K562 (cell line): Measurements from ENCODE around the gene SLC66A3. TPM values are rescaled to one million over a fixed set of nuclear protein-coding genes. Genes with fewer than 3 reads are reported as not detected.

ENCODE experiments used
- ATAC-seq: fragments of 200-7000 bp; cut with Tn5 transposase; 3 replicates; pipeline ENCODE4 v1.9.1; 2020; ENCODE audit warnings: moderate library complexity
- BruUV-seq: library from RNA; stranded (reverse); fragments of 400-500 nt; replicated peaks from 2 replicates; lab custom pipeline; 2021; lab: Mats Ljungman, UMichigan
- CTCF ChIA-PET: fragments of 300-600 bp; formaldehyde crosslinking; extraction: SDS; loops from one replicate; lab custom pipeline; 2021; ENCODE audit warnings: low intra/inter-chr PET ratio; lab: Yijun Ruan, JAX
- POLR2A ChIA-PET: fragments of 300-600, 350-650 bp; sonication (Branson Sonifier 250); formaldehyde crosslinking; extraction: SDS; loops from one replicate; lab custom pipeline; 2021; ENCODE audit warnings: antibody characterized with exemption, inconsistent platforms; lab: Yijun Ruan, JAX
- DNase-seq, 4 experiments: peaks; one replicate each; pipeline versions ENCODE4 v3.0.0 to v3.0.0-alpha.2; 2011 to 2018; ENCODE audit warnings: low spot score in 3 of 4, mixed read lengths in 3 of 4; ENCODE audit errors: extremely low read depth in 1 of 4
- FAIRE-seq: peaks from 2 replicates; lab custom pipeline; 2011; peaks lifted over from hg19 to GRCh38; lab: Jason Lieb, UNC
- H2AFZ ChIP-seq: 2 replicates; pipeline ENCODE4 v1.6.0; 2011; ENCODE audit warnings: low read depth, low read length, control low read depth, inconsistent platforms
- H3K27ac ChIP-seq: fragments of 200-600 bp; 3 replicates; pipeline ENCODE4 v1.8.0; 2011; ENCODE audit warnings: low read depth, mild to moderate bottlenecking, control low read depth, inconsistent platforms, low read length, moderate library complexity, mixed read lengths; ENCODE audit errors: extremely low read depth
- H3K27me3 ChIP-seq, 2 experiments: fragments of 300-600 bp in 1 of 2; 2 replicates in 1 of 2; 3 replicates in 1 of 2; pipeline versions ENCODE4 v1.6.0 to v1.8.0; 2011; ENCODE audit warnings: inconsistent platforms in 2 of 2, low read length in 2 of 2, mild to moderate bottlenecking in 1 of 2, mixed read lengths in 1 of 2, moderate library complexity in 1 of 2; ENCODE audit not compliant: control insufficient read depth in 2 of 2, insufficient read depth in 2 of 2
- H3K36me3 ChIP-seq: fragments of 300-600 bp; 3 replicates; pipeline ENCODE4 v1.8.0; 2011; ENCODE audit warnings: mild to moderate bottlenecking, low read length, inconsistent platforms; ENCODE audit not compliant: control insufficient read depth, insufficient read depth
- H3K4me1 ChIP-seq, 2 experiments: fragments of 200-600 bp in 1 of 2; replicated peaks in 1 of 2; 2 replicates in 1 of 2; 3 replicates in 1 of 2; pipeline versions ENCODE4 v1.5.1 to v1.8.0; 2011; ENCODE audit warnings: inconsistent platforms in 2 of 2, low read length in 2 of 2, mild to moderate bottlenecking in 1 of 2, mixed read lengths in 1 of 2, moderate library complexity in 1 of 2; ENCODE audit not compliant: control insufficient read depth in 2 of 2, insufficient read depth in 2 of 2
- H3K4me2 ChIP-seq: 2 replicates; pipeline ENCODE4 v1.6.1; 2011; ENCODE audit warnings: low read length, control low read depth, inconsistent platforms, mixed read lengths; ENCODE audit not compliant: insufficient read depth
- H3K4me3 ChIP-seq: fragments of 200-600 bp; sonication (generic), shearing (Covaris generic); 2 replicates; pipeline ENCODE4 v1.5.1; 2016; ENCODE audit warnings: control low read depth, inconsistent platforms
- H3K79me2 ChIP-seq: fragments of 200-600 bp; 3 replicates; pipeline ENCODE4 v1.8.0; 2011; ENCODE audit warnings: low read length, inconsistent platforms; ENCODE audit not compliant: control insufficient read depth, insufficient read depth
- H3K9ac ChIP-seq, 2 experiments: 2 replicates each; pipeline versions ENCODE4 v1.6.0 to v1.6.1; 2011; ENCODE audit warnings: low read depth in 2 of 2, low read length in 2 of 2, control low read depth in 1 of 2, inconsistent platforms in 1 of 2, mild to moderate bottlenecking in 1 of 2, mixed read lengths in 1 of 2; ENCODE audit not compliant: insufficient read depth in 1 of 2
- H3K9me1 ChIP-seq: one replicate; pipeline ENCODE4 v1.6.0; 2011; ENCODE audit warnings: inconsistent platforms, mild to moderate bottlenecking, low read length, moderate library complexity; ENCODE audit not compliant: control insufficient read depth, insufficient read depth
- H3K9me3 ChIP-seq: replicated peaks from 2 replicates; pipeline ENCODE4 v1.5.1; 2011; ENCODE audit warnings: low read depth, low read length, inconsistent platforms; ENCODE audit not compliant: control insufficient read depth, insufficient read depth
- H4K20me1 ChIP-seq: replicated peaks from 2 replicates; pipeline ENCODE4 v1.6.1; 2011; ENCODE audit warnings: low read length, inconsistent platforms, mixed read lengths; ENCODE audit not compliant: control insufficient read depth, insufficient read depth
- BHLHE40 ChIP-seq: IDR thresholded peaks from 2 replicates; pipeline ENCODE4 v1.6.1; 2011; ENCODE audit warnings: low read length, improper control_type of control experiment
- CREM ChIP-seq: IDR thresholded peaks from 2 replicates; pipeline ENCODE4 v1.6.1; 2014; ENCODE audit warnings: antibody characterized with exemption, low read depth
- CXXC5 ChIP-seq: fragments of 250-450 bp; sonication (Bioruptor Pico); IDR thresholded peaks from 2 replicates; pipeline ENCODE4 v1.8.0; 2022; ENCODE audit warnings: inconsistent platforms, mild to moderate bottlenecking, moderate library complexity
- EGR1 ChIP-seq: fragments of 450-650 bp; conservative IDR thresholded peaks from 2 replicates; pipeline ENCODE4 v1.6.1; 2017; ENCODE audit warnings: mild to moderate bottlenecking
- ESRRA ChIP-seq: fragments of 450-650 bp; IDR thresholded peaks from 2 replicates; pipeline ENCODE4 v1.6.1; 2014; ENCODE audit warnings: low read depth, mild to moderate bottlenecking, moderate library complexity, borderline replicate concordance
- MTA1 ChIP-seq: fragments of 450-650 bp; IDR thresholded peaks from 2 replicates; pipeline ENCODE4 v1.6.1; 2017; ENCODE audit warnings: borderline replicate concordance
- NCOR1 ChIP-seq: fragments of 450-650 bp; IDR thresholded peaks from 2 replicates; pipeline ENCODE4 v1.6.1; 2016; ENCODE audit warnings: mild to moderate bottlenecking, moderate library complexity
- POLR2H ChIP-seq: IDR thresholded peaks from 2 replicates; pipeline ENCODE4 v1.6.1; 2016; ENCODE audit warnings: missing genetic modification characterization, low read depth, mild to moderate bottlenecking, control low read depth, missing compliant biosample characterization, moderate library complexity
- PYGO2 ChIP-seq: fragments of 450-650 bp; IDR thresholded peaks from 2 replicates; pipeline ENCODE4 v1.6.1; 2016; ENCODE audit warnings: mild to moderate bottlenecking, missing genetic modification characterization, moderate library complexity, missing compliant biosample characterization
- SMARCC2 ChIP-seq: fragments of 450-650 bp; IDR thresholded peaks from 2 replicates; pipeline ENCODE4 v1.6.1; 2017; ENCODE audit warnings: antibody characterized with exemption, moderate library complexity, mild to moderate bottlenecking, low read depth
- SNRNP70 ChIP-seq: fragments of 200-400 bp; formaldehyde crosslinking; optimal IDR thresholded peaks from 2 replicates; pipeline ENCODE3; 2017; ENCODE audit warnings: low read depth, low read length
- TFAP4 ChIP-seq: sonication (generic); formaldehyde crosslinking; IDR thresholded peaks from 2 replicates; pipeline ENCODE4 v1.8.0; 2022; ENCODE audit warnings: missing genetic modification reagents, mild to moderate bottlenecking, moderate library complexity, borderline replicate concordance
- ZNF253 ChIP-seq: fragments of 250-450 bp; sonication (Bioruptor Pico); conservative IDR thresholded peaks from 2 replicates; pipeline ENCODE4 v1.6.1; 2021; ENCODE audit warnings: mild to moderate bottlenecking
- ZNF3 ChIP-seq: fragments of 250-450 bp; sonication (Bioruptor Pico); IDR thresholded peaks from 2 replicates; pipeline ENCODE4 v1.5.0; 2021; ENCODE audit warnings: mild to moderate bottlenecking, moderate library complexity
- WGBS: fragments of 100-300 bp; shearing (Covaris generic); methylation state at CpG from one replicate; pipeline ENCODE4 v1.1.6; 2016; ENCODE audit warnings: low coverage, mixed read lengths; ENCODE audit not compliant: insufficient coverage; ENCODE audit errors: missing lambda C conversion rate; 5-methylcytosine and 5-hydroxymethylcytosine counted together
- in situ Hi-C: fragments of 300-500 bp; cut with MboI; formaldehyde crosslinking; loops from 4 replicates; pipeline ENCODE4 v1.15.0; 2018; ENCODE audit warnings: inconsistent platforms, mixed read lengths
- intact Hi-C: fragments of 100-400 bp; cut with micrococcal nuclease; formaldehyde crosslinking; loops from 2 replicates; pipeline ENCODE4 v1.14.2; 2022
- polyA plus RNA-seq, 8 experiments: library from polyadenylated mRNA; depleted of rRNA in 4 of 8; stranded (reverse) in 5 of 8; unstranded in 3 of 8; fragments of >200 nt; fragmentation: Nextera tagmentation in 2 of 8; fragmentation: Illumina TruSeq in 1 of 8; extraction: Ambion mirVana in 2 of 8; extraction: Trizol in 1 of 8; gene quantifications; 2 replicates each; pipeline versions ENCODE4 v1.2.1 to v1.2.3, GENCODE V29; 2011 to 2014; ENCODE audit warnings: inconsistent platforms in 1 of 8, missing spikeins in 1 of 8
- total RNA-seq, 7 experiments: library from RNA; depleted of rRNA in 6 of 7; stranded (reverse); fragments of >200 nt in 6 of 7; fragmentation: Illumina TruSeq in 2 of 7; extraction: Trizol in 2 of 7; gene quantifications; 2 replicates each; pipeline versions ENCODE4 v1.2.1 to v1.2.3, GENCODE V29; 2011 to 2021; ENCODE audit warnings: low replicate concordance in 1 of 7
- TF ChIP-seq, protein P1 (sequence below): fragments of 200-800 bp; sonication (Bioruptor generic); IDR thresholded peaks from 2 replicates; pipeline ENCODE4 v1.6.1; 2017; ENCODE audit warnings: missing genetic modification characterization, missing compliant biosample characterization
- TF ChIP-seq, protein P2 (sequence below): fragments of 450-650 bp; IDR thresholded peaks from 2 replicates; pipeline ENCODE4 v1.6.1; 2016; ENCODE audit warnings: mild to moderate bottlenecking

The SLC66A3 gene
- total and polyA plus RNA-seq, 9 of the 15 experiments (the other 6 are each of a cell fraction or from before 2014, with no cell fraction given): 2.8 to 30.0 (median 9.1) TPM

- TF ChIP-seq ZNF3 (CRISPR knock-in tag) (no peak), NCOR1 (no peak), SNRNP70 (no peak)
- TF ChIP-seq, protein P1, sequence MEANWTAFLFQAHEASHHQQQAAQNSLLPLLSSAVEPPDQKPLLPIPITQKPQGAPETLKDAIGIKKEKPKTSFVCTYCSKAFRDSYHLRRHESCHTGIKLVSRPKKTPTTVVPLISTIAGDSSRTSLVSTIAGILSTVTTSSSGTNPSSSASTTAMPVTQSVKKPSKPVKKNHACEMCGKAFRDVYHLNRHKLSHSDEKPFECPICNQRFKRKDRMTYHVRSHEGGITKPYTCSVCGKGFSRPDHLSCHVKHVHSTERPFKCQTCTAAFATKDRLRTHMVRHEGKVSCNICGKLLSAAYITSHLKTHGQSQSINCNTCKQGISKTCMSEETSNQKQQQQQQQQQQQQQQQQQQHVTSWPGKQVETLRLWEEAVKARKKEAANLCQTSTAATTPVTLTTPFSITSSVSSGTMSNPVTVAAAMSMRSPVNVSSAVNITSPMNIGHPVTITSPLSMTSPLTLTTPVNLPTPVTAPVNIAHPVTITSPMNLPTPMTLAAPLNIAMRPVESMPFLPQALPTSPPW (CRISPR knock-in tag): no peak
Measured at GRCh38 chr2:11122380-11122779, 32.9 kb upstream of the SLC66A3 start (continued).

GRCh38 chr2:11123001-11123809, 32.1 kb upstream of the SLC66A3 start:
- intact Hi-C loops: loop anchor here (10.0 kb wide), 1 partner anchor 148 kb away; no protein-coding TSS in a partner anchor
- no peaks in the 10 kb centered on the region for H3K36me3 ChIP-seq
- H3K4me1 ChIP-seq: peaks cover 6 to 14% of the 10 kb centered on the region in 2 experiments; a peak in 3 of 5 replicates
- FAIRE-seq (no peak), DNase-seq (no peak), ATAC-seq (no peak)
- H3K4me2 ChIP-seq: no peak overlapping the region
- H3K27me3 ChIP-seq: peaks cover 2 to 55% of the 10 kb centered on the region in 2 experiments
- 19% methylated on average over 11 of the region's 12 CpGs for WGBS
- in situ Hi-C loops: loop anchor here (5.0 kb wide), 1 partner anchor 286 kb away; no protein-coding TSS in a partner anchor
- ChIA-PET CTCF (interaction anchor here (2.5 kb wide), 1 partner anchor 289 kb away, joined by 32 read pairs; no protein-coding TSS in a partner anchor), POLR2A (interaction anchor here (1.0 kb wide), 2 partner anchors 44 to 294 kb away, joined by 3 read pairs; no protein-coding TSS in a partner anchor)
- no peak overlapping the region for H3K27ac ChIP-seq
- no peaks in the 10 kb centered on the region for H3K9me3 ChIP-seq
- no peak overlapping the region for H3K9ac ChIP-seq
- H3K79me2 ChIP-seq: no peaks in the 10 kb centered on the region
- no peaks in the 10 kb centered on the region for H3K9me1 ChIP-seq
- no TSS peak for BruUV-seq
- no peaks in the 10 kb centered on the region; the same call in 1 of the 2 replicates for H4K20me1 ChIP-seq
- no peak overlapping the region for H3K4me3 ChIP-seq
- H2AFZ ChIP-seq: no peak overlapping the region
- no peak for TF ChIP-seq CREM
- TF ChIP-seq SMARCC2: no peak
- no peak for TF ChIP-seq POLR2H (tag)
- no peak for TF ChIP-seq CXXC5 (CRISPR knock-in tag)
- TF ChIP-seq MTA1: no peak
- TF ChIP-seq ZNF253 (CRISPR knock-in tag): no peak
- TF ChIP-seq, protein P2, sequence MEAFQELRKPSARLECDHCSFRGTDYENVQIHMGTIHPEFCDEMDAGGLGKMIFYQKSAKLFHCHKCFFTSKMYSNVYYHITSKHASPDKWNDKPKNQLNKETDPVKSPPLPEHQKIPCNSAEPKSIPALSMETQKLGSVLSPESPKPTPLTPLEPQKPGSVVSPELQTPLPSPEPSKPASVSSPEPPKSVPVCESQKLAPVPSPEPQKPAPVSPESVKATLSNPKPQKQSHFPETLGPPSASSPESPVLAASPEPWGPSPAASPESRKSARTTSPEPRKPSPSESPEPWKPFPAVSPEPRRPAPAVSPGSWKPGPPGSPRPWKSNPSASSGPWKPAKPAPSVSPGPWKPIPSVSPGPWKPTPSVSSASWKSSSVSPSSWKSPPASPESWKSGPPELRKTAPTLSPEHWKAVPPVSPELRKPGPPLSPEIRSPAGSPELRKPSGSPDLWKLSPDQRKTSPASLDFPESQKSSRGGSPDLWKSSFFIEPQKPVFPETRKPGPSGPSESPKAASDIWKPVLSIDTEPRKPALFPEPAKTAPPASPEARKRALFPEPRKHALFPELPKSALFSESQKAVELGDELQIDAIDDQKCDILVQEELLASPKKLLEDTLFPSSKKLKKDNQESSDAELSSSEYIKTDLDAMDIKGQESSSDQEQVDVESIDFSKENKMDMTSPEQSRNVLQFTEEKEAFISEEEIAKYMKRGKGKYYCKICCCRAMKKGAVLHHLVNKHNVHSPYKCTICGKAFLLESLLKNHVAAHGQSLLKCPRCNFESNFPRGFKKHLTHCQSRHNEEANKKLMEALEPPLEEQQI: no peak
- TF ChIP-seq ESRRA: no peak
- no peak for TF ChIP-seq BHLHE40
- no peak for TF ChIP-seq PYGO2
- TF ChIP-seq TFAP4 (CRISPR knock-in tag): no peak
- no peak for TF ChIP-seq EGR1
